WTC11 (cell line): Measurements from ENCODE around the gene GLT8D2. TPM values are rescaled to one million over a fixed set of nuclear protein-coding genes. Genes with fewer than 3 reads are reported as not detected.

ENCODE experiments used
- ATAC-seq: fragments of 200-7000 bp; cut with Tn5 transposase; 2 replicates; pipeline ENCODE4 v1.10.0; 2021; ENCODE audit warnings: mild to moderate bottlenecking, moderate library complexity
- CTCF ChIA-PET: fragments of 300-600 bp; sonication (Branson Sonifier 250); formaldehyde crosslinking; loops from one replicate; lab custom pipeline; 2021; ENCODE audit warnings: antibody characterized with exemption; lab: Charles Lee
- POLR2A ChIA-PET: fragments of 350-600 bp; sonication (Branson Sonifier 250); formaldehyde crosslinking; loops from one replicate; lab custom pipeline; 2021; ENCODE audit warnings: antibody characterized with exemption; lab: Charles Lee
- DNase-seq: peaks from one replicate; pipeline ENCODE4 v3.0.0; 2021; ENCODE audit warnings: low spot score
- H3K27ac Mint-ChIP-seq: 2 replicates; pipeline ENCODE4 v1.8.0; 2021; ENCODE audit warnings: mixed read lengths
- H3K27me3 Mint-ChIP-seq: 2 replicates; pipeline ENCODE4 v1.8.0; 2021; ENCODE audit warnings: low read depth, mild to moderate bottlenecking, moderate library complexity, mixed read lengths
- H3K36me3 Mint-ChIP-seq: 2 replicates; pipeline ENCODE4 v1.8.0; 2021; ENCODE audit warnings: mixed read lengths
- H3K4me1 Mint-ChIP-seq: 2 replicates; pipeline ENCODE4 v1.8.0; 2022; ENCODE audit warnings: mixed read lengths
- H3K4me3 Mint-ChIP-seq: 2 replicates; pipeline ENCODE4 v1.8.0; 2021; ENCODE audit warnings: mild to moderate bottlenecking, moderate library complexity, mixed read lengths
- H3K9me3 Mint-ChIP-seq: 2 replicates; pipeline ENCODE4 v1.8.0; 2021; ENCODE audit warnings: mixed read lengths
- FOXK1 ChIP-seq: sonication (generic); formaldehyde crosslinking; IDR thresholded peaks from 2 replicates; pipeline ENCODE4 v1.8.0; 2022; ENCODE audit warnings: mild to moderate bottlenecking, moderate library complexity, missing genetic modification reagents
- GRHL2 ChIP-seq: fragments of 250-450 bp; sonication (Bioruptor Pico); IDR thresholded peaks from 2 replicates; pipeline ENCODE4 v1.8.0; 2022; ENCODE audit warnings: mild to moderate bottlenecking, moderate library complexity; ENCODE audit not compliant: insufficient replicate concordance, severe bottlenecking
- JAZF1 ChIP-seq: fragments of 250-450 bp; sonication (Bioruptor Pico); IDR thresholded peaks from 2 replicates; pipeline ENCODE4 v1.9.0; 2021; ENCODE audit warnings: moderate library complexity, mild to moderate bottlenecking, inconsistent platforms
- JUN ChIP-seq: sonication (generic); formaldehyde crosslinking; IDR thresholded peaks from 2 replicates; pipeline ENCODE4 v1.8.0; 2023; ENCODE audit warnings: mild to moderate bottlenecking, missing genetic modification reagents
- total RNA-seq: library from RNA; stranded (reverse); gene quantifications from 3 replicates; pipeline ENCODE4 v1.2.3, GENCODE V29; 2021
- TF ChIP-seq, protein P1 (sequence below): sonication (generic); formaldehyde crosslinking; IDR thresholded peaks from 2 replicates; pipeline ENCODE4 v1.8.1; 2023; ENCODE audit warnings: mild to moderate bottlenecking, missing genetic modification reagents, borderline replicate concordance
- TF ChIP-seq, protein P2 (sequence below): fragments of 250-450 bp; sonication (Bioruptor Pico); IDR thresholded peaks from 2 replicates; pipeline ENCODE4 v1.9.0; 2021; ENCODE audit warnings: mild to moderate bottlenecking, borderline replicate concordance
- TF ChIP-seq, protein P3 (sequence below): sonication (generic); formaldehyde crosslinking; IDR thresholded peaks from 2 replicates; pipeline ENCODE4 v1.8.0; 2023; ENCODE audit warnings: missing genetic modification reagents
- TF ChIP-seq, protein P4 (sequence below): sonication (generic); formaldehyde crosslinking; IDR thresholded peaks from 2 replicates; pipeline ENCODE4 v1.8.1; 2023; ENCODE audit warnings: mild to moderate bottlenecking, missing genetic modification reagents
- TF ChIP-seq, protein P5 (sequence below): sonication (generic); formaldehyde crosslinking; IDR thresholded peaks from 2 replicates; pipeline ENCODE4 v1.8.0; 2022; ENCODE audit warnings: mild to moderate bottlenecking, missing genetic modification reagents
- TF ChIP-seq, protein P6 (sequence below): sonication (generic); formaldehyde crosslinking; IDR thresholded peaks from 2 replicates; pipeline ENCODE4 v1.8.0; 2023; ENCODE audit warnings: missing genetic modification reagents, mild to moderate bottlenecking, borderline replicate concordance
- TF ChIP-seq, protein P7 (sequence below): fragments of 250-450 bp; sonication (Bioruptor Pico); IDR thresholded peaks from 2 replicates; pipeline ENCODE4 v1.9.0; 2021; ENCODE audit warnings: mild to moderate bottlenecking
- TF ChIP-seq, protein P8 (sequence below): sonication (generic); formaldehyde crosslinking; IDR thresholded peaks from 2 replicates; pipeline ENCODE4 v1.8.0; 2022; ENCODE audit warnings: missing genetic modification reagents

Gene GLT8D2
- total RNA-seq, 1 experiment from 2014 or later, result 4.5 TPM

DNA sequence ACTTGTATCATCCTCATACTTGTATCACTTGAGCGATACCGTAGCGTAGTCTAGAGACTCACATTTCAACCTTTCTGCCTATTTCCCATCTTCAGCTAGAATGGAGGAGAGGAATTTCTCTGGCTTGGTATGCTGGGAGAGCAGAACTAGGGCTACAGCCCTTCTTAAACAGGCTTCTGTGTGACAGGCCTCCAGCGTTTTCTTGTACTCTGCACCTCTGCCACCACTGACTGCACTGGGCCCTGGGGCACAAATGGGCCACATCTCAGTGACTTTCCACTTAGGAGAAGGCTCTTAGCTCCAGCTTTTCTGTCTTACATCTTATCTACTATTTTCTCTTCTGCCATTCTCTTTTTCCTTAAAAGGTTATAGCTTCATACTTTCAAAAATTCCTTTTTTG, 41.1 kb upstream of the GLT8D2 start:
- ChIA-PET POLR2A (interaction anchor here (1.2 kb wide), 1 partner anchor 47 kb away, joined by 3 read pairs; the partner anchor contains the start of gene NFYB), CTCF (interaction anchor here (0.8 kb wide), 1 partner anchor 18 kb away, joined by 3 read pairs; no protein-coding TSS in a partner anchor)
- H3K4me1 Mint-ChIP-seq, result peaks cover 10% of the 10 kb centered on the region
- DNase-seq (no peak), ATAC-seq (peak; percentile 56)
- TF ChIP-seq, protein P1, sequence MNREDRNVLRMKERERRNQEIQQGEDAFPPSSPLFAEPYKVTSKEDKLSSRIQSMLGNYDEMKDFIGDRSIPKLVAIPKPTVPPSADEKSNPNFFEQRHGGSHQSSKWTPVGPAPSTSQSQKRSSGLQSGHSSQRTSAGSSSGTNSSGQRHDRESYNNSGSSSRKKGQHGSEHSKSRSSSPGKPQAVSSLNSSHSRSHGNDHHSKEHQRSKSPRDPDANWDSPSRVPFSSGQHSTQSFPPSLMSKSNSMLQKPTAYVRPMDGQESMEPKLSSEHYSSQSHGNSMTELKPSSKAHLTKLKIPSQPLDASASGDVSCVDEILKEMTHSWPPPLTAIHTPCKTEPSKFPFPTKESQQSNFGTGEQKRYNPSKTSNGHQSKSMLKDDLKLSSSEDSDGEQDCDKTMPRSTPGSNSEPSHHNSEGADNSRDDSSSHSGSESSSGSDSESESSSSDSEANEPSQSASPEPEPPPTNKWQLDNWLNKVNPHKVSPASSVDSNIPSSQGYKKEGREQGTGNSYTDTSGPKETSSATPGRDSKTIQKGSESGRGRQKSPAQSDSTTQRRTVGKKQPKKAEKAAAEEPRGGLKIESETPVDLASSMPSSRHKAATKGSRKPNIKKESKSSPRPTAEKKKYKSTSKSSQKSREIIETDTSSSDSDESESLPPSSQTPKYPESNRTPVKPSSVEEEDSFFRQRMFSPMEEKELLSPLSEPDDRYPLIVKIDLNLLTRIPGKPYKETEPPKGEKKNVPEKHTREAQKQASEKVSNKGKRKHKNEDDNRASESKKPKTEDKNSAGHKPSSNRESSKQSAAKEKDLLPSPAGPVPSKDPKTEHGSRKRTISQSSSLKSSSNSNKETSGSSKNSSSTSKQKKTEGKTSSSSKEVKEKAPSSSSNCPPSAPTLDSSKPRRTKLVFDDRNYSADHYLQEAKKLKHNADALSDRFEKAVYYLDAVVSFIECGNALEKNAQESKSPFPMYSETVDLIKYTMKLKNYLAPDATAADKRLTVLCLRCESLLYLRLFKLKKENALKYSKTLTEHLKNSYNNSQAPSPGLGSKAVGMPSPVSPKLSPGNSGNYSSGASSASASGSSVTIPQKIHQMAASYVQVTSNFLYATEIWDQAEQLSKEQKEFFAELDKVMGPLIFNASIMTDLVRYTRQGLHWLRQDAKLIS (CRISPR knock-in tag), result no peak
- TF ChIP-seq GRHL2 (CRISPR knock-in tag) (no peak), JUN (CRISPR knock-in tag) (no peak), JAZF1 (CRISPR knock-in tag) (no peak), FOXK1 (CRISPR knock-in tag) (no peak)
- TF ChIP-seq, protein P2, sequence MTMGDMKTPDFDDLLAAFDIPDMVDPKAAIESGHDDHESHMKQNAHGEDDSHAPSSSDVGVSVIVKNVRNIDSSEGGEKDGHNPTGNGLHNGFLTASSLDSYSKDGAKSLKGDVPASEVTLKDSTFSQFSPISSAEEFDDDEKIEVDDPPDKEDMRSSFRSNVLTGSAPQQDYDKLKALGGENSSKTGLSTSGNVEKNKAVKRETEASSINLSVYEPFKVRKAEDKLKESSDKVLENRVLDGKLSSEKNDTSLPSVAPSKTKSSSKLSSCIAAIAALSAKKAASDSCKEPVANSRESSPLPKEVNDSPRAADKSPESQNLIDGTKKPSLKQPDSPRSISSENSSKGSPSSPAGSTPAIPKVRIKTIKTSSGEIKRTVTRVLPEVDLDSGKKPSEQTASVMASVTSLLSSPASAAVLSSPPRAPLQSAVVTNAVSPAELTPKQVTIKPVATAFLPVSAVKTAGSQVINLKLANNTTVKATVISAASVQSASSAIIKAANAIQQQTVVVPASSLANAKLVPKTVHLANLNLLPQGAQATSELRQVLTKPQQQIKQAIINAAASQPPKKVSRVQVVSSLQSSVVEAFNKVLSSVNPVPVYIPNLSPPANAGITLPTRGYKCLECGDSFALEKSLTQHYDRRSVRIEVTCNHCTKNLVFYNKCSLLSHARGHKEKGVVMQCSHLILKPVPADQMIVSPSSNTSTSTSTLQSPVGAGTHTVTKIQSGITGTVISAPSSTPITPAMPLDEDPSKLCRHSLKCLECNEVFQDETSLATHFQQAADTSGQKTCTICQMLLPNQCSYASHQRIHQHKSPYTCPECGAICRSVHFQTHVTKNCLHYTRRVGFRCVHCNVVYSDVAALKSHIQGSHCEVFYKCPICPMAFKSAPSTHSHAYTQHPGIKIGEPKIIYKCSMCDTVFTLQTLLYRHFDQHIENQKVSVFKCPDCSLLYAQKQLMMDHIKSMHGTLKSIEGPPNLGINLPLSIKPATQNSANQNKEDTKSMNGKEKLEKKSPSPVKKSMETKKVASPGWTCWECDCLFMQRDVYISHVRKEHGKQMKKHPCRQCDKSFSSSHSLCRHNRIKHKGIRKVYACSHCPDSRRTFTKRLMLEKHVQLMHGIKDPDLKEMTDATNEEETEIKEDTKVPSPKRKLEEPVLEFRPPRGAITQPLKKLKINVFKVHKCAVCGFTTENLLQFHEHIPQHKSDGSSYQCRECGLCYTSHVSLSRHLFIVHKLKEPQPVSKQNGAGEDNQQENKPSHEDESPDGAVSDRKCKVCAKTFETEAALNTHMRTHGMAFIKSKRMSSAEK (CRISPR knock-in tag), result no peak
- TF ChIP-seq, protein P3, sequence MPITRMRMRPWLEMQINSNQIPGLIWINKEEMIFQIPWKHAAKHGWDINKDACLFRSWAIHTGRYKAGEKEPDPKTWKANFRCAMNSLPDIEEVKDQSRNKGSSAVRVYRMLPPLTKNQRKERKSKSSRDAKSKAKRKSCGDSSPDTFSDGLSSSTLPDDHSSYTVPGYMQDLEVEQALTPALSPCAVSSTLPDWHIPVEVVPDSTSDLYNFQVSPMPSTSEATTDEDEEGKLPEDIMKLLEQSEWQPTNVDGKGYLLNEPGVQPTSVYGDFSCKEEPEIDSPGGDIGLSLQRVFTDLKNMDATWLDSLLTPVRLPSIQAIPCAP (CRISPR knock-in tag), result no peak
- TF ChIP-seq, protein P4, sequence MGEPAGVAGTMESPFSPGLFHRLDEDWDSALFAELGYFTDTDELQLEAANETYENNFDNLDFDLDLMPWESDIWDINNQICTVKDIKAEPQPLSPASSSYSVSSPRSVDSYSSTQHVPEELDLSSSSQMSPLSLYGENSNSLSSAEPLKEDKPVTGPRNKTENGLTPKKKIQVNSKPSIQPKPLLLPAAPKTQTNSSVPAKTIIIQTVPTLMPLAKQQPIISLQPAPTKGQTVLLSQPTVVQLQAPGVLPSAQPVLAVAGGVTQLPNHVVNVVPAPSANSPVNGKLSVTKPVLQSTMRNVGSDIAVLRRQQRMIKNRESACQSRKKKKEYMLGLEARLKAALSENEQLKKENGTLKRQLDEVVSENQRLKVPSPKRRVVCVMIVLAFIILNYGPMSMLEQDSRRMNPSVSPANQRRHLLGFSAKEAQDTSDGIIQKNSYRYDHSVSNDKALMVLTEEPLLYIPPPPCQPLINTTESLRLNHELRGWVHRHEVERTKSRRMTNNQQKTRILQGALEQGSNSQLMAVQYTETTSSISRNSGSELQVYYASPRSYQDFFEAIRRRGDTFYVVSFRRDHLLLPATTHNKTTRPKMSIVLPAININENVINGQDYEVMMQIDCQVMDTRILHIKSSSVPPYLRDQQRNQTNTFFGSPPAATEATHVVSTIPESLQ (CRISPR knock-in tag), result no peak
- TF ChIP-seq, protein P5, sequence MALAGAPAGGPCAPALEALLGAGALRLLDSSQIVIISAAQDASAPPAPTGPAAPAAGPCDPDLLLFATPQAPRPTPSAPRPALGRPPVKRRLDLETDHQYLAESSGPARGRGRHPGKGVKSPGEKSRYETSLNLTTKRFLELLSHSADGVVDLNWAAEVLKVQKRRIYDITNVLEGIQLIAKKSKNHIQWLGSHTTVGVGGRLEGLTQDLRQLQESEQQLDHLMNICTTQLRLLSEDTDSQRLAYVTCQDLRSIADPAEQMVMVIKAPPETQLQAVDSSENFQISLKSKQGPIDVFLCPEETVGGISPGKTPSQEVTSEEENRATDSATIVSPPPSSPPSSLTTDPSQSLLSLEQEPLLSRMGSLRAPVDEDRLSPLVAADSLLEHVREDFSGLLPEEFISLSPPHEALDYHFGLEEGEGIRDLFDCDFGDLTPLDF (CRISPR knock-in tag), result no peak
- TF ChIP-seq, protein P6, sequence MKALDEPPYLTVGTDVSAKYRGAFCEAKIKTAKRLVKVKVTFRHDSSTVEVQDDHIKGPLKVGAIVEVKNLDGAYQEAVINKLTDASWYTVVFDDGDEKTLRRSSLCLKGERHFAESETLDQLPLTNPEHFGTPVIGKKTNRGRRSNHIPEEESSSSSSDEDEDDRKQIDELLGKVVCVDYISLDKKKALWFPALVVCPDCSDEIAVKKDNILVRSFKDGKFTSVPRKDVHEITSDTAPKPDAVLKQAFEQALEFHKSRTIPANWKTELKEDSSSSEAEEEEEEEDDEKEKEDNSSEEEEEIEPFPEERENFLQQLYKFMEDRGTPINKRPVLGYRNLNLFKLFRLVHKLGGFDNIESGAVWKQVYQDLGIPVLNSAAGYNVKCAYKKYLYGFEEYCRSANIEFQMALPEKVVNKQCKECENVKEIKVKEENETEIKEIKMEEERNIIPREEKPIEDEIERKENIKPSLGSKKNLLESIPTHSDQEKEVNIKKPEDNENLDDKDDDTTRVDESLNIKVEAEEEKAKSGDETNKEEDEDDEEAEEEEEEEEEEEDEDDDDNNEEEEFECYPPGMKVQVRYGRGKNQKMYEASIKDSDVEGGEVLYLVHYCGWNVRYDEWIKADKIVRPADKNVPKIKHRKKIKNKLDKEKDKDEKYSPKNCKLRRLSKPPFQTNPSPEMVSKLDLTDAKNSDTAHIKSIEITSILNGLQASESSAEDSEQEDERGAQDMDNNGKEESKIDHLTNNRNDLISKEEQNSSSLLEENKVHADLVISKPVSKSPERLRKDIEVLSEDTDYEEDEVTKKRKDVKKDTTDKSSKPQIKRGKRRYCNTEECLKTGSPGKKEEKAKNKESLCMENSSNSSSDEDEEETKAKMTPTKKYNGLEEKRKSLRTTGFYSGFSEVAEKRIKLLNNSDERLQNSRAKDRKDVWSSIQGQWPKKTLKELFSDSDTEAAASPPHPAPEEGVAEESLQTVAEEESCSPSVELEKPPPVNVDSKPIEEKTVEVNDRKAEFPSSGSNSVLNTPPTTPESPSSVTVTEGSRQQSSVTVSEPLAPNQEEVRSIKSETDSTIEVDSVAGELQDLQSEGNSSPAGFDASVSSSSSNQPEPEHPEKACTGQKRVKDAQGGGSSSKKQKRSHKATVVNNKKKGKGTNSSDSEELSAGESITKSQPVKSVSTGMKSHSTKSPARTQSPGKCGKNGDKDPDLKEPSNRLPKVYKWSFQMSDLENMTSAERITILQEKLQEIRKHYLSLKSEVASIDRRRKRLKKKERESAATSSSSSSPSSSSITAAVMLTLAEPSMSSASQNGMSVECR, result no peak
- TF ChIP-seq, protein P7, sequence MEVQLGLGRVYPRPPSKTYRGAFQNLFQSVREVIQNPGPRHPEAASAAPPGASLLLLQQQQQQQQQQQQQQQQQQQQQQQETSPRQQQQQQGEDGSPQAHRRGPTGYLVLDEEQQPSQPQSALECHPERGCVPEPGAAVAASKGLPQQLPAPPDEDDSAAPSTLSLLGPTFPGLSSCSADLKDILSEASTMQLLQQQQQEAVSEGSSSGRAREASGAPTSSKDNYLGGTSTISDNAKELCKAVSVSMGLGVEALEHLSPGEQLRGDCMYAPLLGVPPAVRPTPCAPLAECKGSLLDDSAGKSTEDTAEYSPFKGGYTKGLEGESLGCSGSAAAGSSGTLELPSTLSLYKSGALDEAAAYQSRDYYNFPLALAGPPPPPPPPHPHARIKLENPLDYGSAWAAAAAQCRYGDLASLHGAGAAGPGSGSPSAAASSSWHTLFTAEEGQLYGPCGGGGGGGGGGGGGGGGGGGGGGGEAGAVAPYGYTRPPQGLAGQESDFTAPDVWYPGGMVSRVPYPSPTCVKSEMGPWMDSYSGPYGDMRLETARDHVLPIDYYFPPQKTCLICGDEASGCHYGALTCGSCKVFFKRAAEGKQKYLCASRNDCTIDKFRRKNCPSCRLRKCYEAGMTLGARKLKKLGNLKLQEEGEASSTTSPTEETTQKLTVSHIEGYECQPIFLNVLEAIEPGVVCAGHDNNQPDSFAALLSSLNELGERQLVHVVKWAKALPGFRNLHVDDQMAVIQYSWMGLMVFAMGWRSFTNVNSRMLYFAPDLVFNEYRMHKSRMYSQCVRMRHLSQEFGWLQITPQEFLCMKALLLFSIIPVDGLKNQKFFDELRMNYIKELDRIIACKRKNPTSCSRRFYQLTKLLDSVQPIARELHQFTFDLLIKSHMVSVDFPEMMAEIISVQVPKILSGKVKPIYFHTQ (CRISPR knock-in tag), result no peak
- TF ChIP-seq, protein P8, sequence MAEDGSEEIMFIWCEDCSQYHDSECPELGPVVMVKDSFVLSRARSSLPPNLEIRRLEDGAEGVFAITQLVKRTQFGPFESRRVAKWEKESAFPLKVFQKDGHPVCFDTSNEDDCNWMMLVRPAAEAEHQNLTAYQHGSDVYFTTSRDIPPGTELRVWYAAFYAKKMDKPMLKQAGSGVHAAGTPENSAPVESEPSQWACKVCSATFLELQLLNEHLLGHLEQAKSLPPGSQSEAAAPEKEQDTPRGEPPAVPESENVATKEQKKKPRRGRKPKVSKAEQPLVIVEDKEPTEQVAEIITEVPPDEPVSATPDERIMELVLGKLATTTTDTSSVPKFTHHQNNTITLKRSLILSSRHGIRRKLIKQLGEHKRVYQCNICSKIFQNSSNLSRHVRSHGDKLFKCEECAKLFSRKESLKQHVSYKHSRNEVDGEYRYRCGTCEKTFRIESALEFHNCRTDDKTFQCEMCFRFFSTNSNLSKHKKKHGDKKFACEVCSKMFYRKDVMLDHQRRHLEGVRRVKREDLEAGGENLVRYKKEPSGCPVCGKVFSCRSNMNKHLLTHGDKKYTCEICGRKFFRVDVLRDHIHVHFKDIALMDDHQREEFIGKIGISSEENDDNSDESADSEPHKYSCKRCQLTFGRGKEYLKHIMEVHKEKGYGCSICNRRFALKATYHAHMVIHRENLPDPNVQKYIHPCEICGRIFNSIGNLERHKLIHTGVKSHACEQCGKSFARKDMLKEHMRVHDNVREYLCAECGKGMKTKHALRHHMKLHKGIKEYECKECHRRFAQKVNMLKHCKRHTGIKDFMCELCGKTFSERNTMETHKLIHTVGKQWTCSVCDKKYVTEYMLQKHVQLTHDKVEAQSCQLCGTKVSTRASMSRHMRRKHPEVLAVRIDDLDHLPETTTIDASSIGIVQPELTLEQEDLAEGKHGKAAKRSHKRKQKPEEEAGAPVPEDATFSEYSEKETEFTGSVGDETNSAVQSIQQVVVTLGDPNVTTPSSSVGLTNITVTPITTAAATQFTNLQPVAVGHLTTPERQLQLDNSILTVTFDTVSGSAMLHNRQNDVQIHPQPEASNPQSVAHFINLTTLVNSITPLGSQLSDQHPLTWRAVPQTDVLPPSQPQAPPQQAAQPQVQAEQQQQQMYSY (CRISPR knock-in tag), result no peak
- no peaks in the 10 kb centered on the region for H3K36me3 Mint-ChIP-seq
- H3K9me3 Mint-ChIP-seq, result no peaks in the 10 kb centered on the region
- H3K27ac Mint-ChIP-seq, result peak overlapping the region; percentile 90
- H3K4me3 Mint-ChIP-seq, result no peak overlapping the region
- no peaks in the 10 kb centered on the region for H3K27me3 Mint-ChIP-seq
